Caco-2 (cell line): ENCODE measurements around the gene STXBP2. TPM values are rescaled to one million over a fixed set of nuclear protein-coding genes. Genes with fewer than 3 reads are reported as not detected.

Experiments used
- BruUV-seq: library from RNA; stranded (reverse); fragments of 400-500 nt; replicated peaks from 2 replicates; lab custom pipeline; 2021; lab: Mats Ljungman, UMichigan
- CTCF ChIA-PET: fragments of 300-600 bp; sonication (Branson Sonifier 250); formaldehyde crosslinking; loops from one replicate; lab custom pipeline; 2022; ENCODE audit warnings: antibody characterized with exemption; lab: Charles Lee
- POLR2A ChIA-PET: fragments of 300-600 bp; sonication (Branson Sonifier 250); formaldehyde crosslinking; loops from one replicate; lab custom pipeline; 2022; ENCODE audit warnings: antibody characterized with exemption; lab: Charles Lee
- DNase-seq, 2 experiments: peaks; one replicate each; pipeline versions ENCODE4 v3.0.0 to v3.0.0-alpha.2; 2020 to 2022
- H3K27me3 ChIP-seq: replicated peaks from 2 replicates; pipeline ENCODE4 v1.6.0; 2011; ENCODE audit warnings: low read length; ENCODE audit not compliant: control insufficient read depth, insufficient read depth
- H3K36me3 ChIP-seq: 2 replicates; pipeline ENCODE4 v1.5.1; 2011; ENCODE audit warnings: low read length; ENCODE audit not compliant: control insufficient read depth, insufficient read depth
- H3K4me1 ChIP-seq: fragments of 250-450 bp; sonication (Bioruptor Pico); 2 replicates; pipeline ENCODE4 v1.5.1; 2020; ENCODE audit warnings: mild to moderate bottlenecking
- H3K4me3 ChIP-seq: 2 replicates; pipeline ENCODE4 v1.5.1; 2011; ENCODE audit warnings: low read depth, mild to moderate bottlenecking, control low read depth, low read length
- H3K9me3 ChIP-seq: fragments of 250-450 bp; sonication (Bioruptor Pico); 2 replicates; pipeline ENCODE4 v1.5.1; 2020; ENCODE audit warnings: mild to moderate bottlenecking, moderate library complexity
- H3K27ac Mint-ChIP-seq: one replicate; pipeline ENCODE4 v1.8.0; 2022; ENCODE audit warnings: mixed read lengths; ENCODE audit not compliant: unreplicated experiment
- H3K27me3 Mint-ChIP-seq: one replicate; pipeline ENCODE4 v1.8.0; 2022; ENCODE audit warnings: mixed read lengths; ENCODE audit not compliant: insufficient read depth, unreplicated experiment
- H3K36me3 Mint-ChIP-seq: one replicate; pipeline ENCODE4 v1.8.0; 2022; ENCODE audit warnings: mild to moderate bottlenecking, mixed read lengths; ENCODE audit not compliant: insufficient read depth, unreplicated experiment
- H3K4me1 Mint-ChIP-seq: one replicate; pipeline ENCODE4 v1.8.0; 2022; ENCODE audit warnings: low read depth, mixed read lengths; ENCODE audit not compliant: unreplicated experiment
- H3K4me3 Mint-ChIP-seq: one replicate; pipeline ENCODE4 v1.8.0; 2022; ENCODE audit warnings: mild to moderate bottlenecking, moderate library complexity, mixed read lengths; ENCODE audit not compliant: unreplicated experiment
- H3K9me3 Mint-ChIP-seq: one replicate; pipeline ENCODE4 v1.8.0; 2022; ENCODE audit warnings: mixed read lengths; ENCODE audit not compliant: unreplicated experiment
- CTCF ChIP-seq, 2 experiments: fragments of 200-600 bp in 1 of 2; IDR thresholded peaks; 1 replicate in 1 of 2; 2 replicates in 1 of 2; pipeline versions ENCODE4 v1.5.1 to v1.8.0; 2011 to 2022; ENCODE audit warnings: antibody characterized with exemption in 1 of 2, control low read depth in 1 of 2, inconsistent platforms in 1 of 2, low read depth in 1 of 2, low read length in 1 of 2, mild to moderate bottlenecking in 1 of 2, moderate library complexity in 1 of 2; ENCODE audit not compliant: insufficient read depth in 1 of 2, severe bottlenecking in 1 of 2, unreplicated experiment in 1 of 2
- intact Hi-C: fragments of 100-400 bp; cut with micrococcal nuclease; formaldehyde crosslinking; loops from one replicate; pipeline ENCODE4 v1.10.0; 2022; ENCODE audit not compliant: unreplicated experiment
- total RNA-seq: library from RNA; stranded (reverse); gene quantifications from 2 replicates; pipeline ENCODE4 v1.2.3, GENCODE V29; 2022

Gene STXBP2
- total RNA-seq, 1 experiment from 2014 or later, result 113 TPM

- Mint-ChIP-seq H3K4me3 (peak within 1 kb of the TSS; percentile 82), H3K27me3 (no peaks in the 10 kb centered on the region), H3K27ac (peak within 1 kb of the TSS; percentile 77), H3K9me3 (no peaks in the 10 kb centered on the region), H3K36me3 (peaks cover 11% of the 10 kb centered on the region), H3K4me1 (peaks cover 8% of the 10 kb centered on the region)
- Histone ChIP-seq H3K27me3 (no peaks in the 10 kb centered on the region), H3K36me3 (no peaks in the 10 kb centered on the region), H3K4me1 (peaks cover 13% of the 10 kb centered on the region; the same call in 1 of the 2 replicates), H3K9me3 (no peaks in the 10 kb centered on the region), H3K4me3 (peak within 1 kb of the TSS; percentile 97)
- no TSS peak for BruUV-seq
- intact Hi-C loops, result loop anchor here (1.0 kb wide), 3 partner anchors 28 to 119 kb away; no protein-coding TSS in a partner anchor
- ChIA-PET CTCF (interaction anchor here (0.6 to 1.7 kb wide), 26 partner anchors 10 to 1231 kb away, joined by 3 to 34 read pairs (median 4); partner anchors contain the start of genes CAMSAP3, PET100, RETN and XAB2), POLR2A (interaction anchor here (0.6 kb wide), 2 partner anchors 40 to 57 kb away, joined by 3 to 4 read pairs; no protein-coding TSS in a partner anchor)
- DNase-seq, result peak; percentile 79 to 89
- TF ChIP-seq CTCF (IDR thresholded peaks at IDR 0.05; ENCODE audit: insufficient read depth in 1 of 2, low read depth in 1 of 2, low read length in 1 of 2, severe bottlenecking in 1 of 2, unreplicated experiment in 1 of 2), result peak; percentile 32 to 94
Observed at GRCh38 chr19:7680606-7681339, 43.9 kb downstream of the STXBP2 start, which contains the start of gene TRAPPC5. Gene TRAPPC5 (plus strand): TSS chr19:7680833. CDS start chr19:7682254, 1,421 bp downstream.

DNA sequence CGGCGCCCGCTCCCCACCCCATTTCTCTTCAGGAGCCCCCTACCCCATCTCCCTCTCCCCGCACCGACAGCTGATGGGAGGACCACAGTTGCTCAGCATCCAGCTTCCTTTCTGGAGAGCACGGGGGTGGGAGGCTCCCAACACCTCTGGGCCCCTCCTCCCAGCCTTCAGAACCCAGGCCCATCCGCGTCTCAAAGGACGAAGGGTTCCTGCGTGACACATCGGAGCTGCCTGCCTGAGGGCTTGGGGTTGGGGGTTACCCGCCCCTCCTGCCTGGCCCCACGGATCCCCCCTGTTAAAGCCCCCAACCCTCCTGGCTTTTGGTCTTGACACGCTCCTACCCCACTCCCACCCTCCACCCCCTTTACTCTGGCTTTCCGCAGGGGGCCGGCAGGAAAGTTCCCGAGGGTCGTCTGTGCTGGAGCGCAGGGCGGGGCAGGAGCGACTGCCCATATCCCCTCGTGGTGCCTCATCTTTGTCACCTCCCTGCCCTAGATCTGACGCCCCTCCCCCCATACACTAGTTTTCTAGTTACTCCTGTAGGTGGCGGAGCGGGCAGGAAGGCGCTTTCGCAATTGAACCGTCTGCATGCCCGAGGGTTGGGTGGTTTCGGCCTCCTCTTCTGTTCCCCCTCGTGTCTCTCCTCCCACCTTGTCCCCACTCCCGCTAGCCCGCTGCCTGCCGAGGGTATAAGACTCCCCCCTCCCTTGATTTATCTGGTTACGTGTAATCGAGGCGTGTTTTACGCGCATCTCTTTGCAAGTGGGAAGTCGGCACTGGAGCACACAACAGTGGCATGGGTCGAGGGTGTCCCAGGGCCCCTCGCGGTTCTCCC is 44.6 kb downstream of the STXBP2 start:
- CTCF ChIA-PET, result interaction anchor here (0.6 to 1.7 kb wide), 25 partner anchors 11 to 1232 kb away, joined by 3 to 34 read pairs (median 4); partner anchors contain the start of genes CAMSAP3, PET100, RETN and XAB2
- Histone ChIP-seq H3K9me3 (no peaks in the 10 kb centered on the region), H3K36me3 (no peaks in the 10 kb centered on the region), H3K4me3 (peak overlapping the region; percentile 97), H3K4me1 (peaks cover 13% of the 10 kb centered on the region; the same call in 1 of the 2 replicates), H3K27me3 (no peaks in the 10 kb centered on the region)
- peak overlapping the region; percentile 77 for H3K27ac Mint-ChIP-seq
- BruUV-seq, result no TSS peak
- DNase-seq, result peak; percentile 47 to 54
- intact Hi-C loops, result no loop called here
- H3K36me3 Mint-ChIP-seq, result peaks cover 16% of the 10 kb centered on the region
- peaks cover 9% of the 10 kb centered on the region for H3K4me1 Mint-ChIP-seq
- peak overlapping the region; percentile 82 for H3K4me3 Mint-ChIP-seq
- no peak for TF ChIP-seq CTCF (IDR thresholded peaks at IDR 0.05; ENCODE audit: insufficient read depth in 1 of 2, low read depth in 1 of 2, low read length in 1 of 2, severe bottlenecking in 1 of 2, unreplicated experiment in 1 of 2)
- H3K9me3 Mint-ChIP-seq, result no peaks in the 10 kb centered on the region
- POLR2A ChIA-PET, result interaction anchor here (0.6 kb wide), 2 partner anchors 41 to 56 kb away, joined by 3 to 4 read pairs; no protein-coding TSS in a partner anchor
- no peaks in the 10 kb centered on the region for H3K27me3 Mint-ChIP-seq
